Iris pigment epithelial cell (primary cell): ENCODE measurements around the gene ARMC6.
"Not testable (repeated sequence)": the region's sequence is repeated elsewhere in the genome, so short reads cannot be mapped to it uniquely, and the experiment has no call there.

Source experiments
- DNase-seq: peaks from one replicate; pipeline ENCODE4 v3.0.0-alpha.2; 2011; ENCODE audit warnings: low read depth

Gene ARMC6

GRCh38 chr19:19074196-19074882, 40.9 kb downstream of the ARMC6 start:
- no peak for DNase-seq

GRCh38 chr19:19075126-19075525, 41.7 kb downstream of the ARMC6 start:
- DNase-seq = no peak

GRCh38 chr19:19076476-19076875, 43.1 kb downstream of the ARMC6 start:
- DNase-seq = no peak

- DNase-seq = no peak
These were observed 43.7 kb downstream of the ARMC6 start for GRCh38 chr19:19077103-19077502.

GRCh38 chr19:19078801-19079200, 45.4 kb downstream of the ARMC6 start:
- peak; percentile 37 for DNase-seq

- no peak for DNase-seq
These were observed 46.2 kb downstream of the ARMC6 start for GRCh38 chr19:19079571-19079970.

- DNase-seq = no peak
These were observed 48.3 kb downstream of the ARMC6 start for GRCh38 chr19:19081642-19082151.

GRCh38 chr19:19083413-19084178, 50.2 kb downstream of the ARMC6 start:
- DNase-seq = no peak

- DNase-seq = no peak
These were observed 54.3 kb downstream of the ARMC6 start for GRCh38 chr19:19087676-19088075.

GRCh38 chr19:19094513-19094912, 61.1 kb downstream of the ARMC6 start:
- DNase-seq = no peak

- no peak for DNase-seq
These were observed 62.3 kb downstream of the ARMC6 start for GRCh38 chr19:19095691-19096090.

- no peak for DNase-seq
These were observed 63.5 kb downstream of the ARMC6 start for GRCh38 chr19:19096641-19097627.

- DNase-seq = no peak
These were observed 64.8 kb downstream of the ARMC6 start for GRCh38 chr19:19098084-19098702.

GRCh38 chr19:19098703-19099632, 65.6 kb downstream of the ARMC6 start:
- no peak for DNase-seq

GRCh38 chr19:19101540-19101939, 68.1 kb downstream of the ARMC6 start:
- no peak for DNase-seq

GRCh38 chr19:19102566-19102965, 69.2 kb downstream of the ARMC6 start:
- not testable (repeated sequence) for DNase-seq

GRCh38 chr19:19103167-19103566, 69.8 kb downstream of the ARMC6 start:
- DNase-seq = no peak

GRCh38 chr19:19105365-19106055, 72.1 kb downstream of the ARMC6 start:
- DNase-seq = peak; percentile 56

GRCh38 chr19:19106056-19106551, 72.7 kb downstream of the ARMC6 start:
- peak; percentile 21 for DNase-seq

GRCh38 chr19:19106938-19107337, 73.5 kb downstream of the ARMC6 start:
- DNase-seq = not testable (repeated sequence)
